H9 (cell line): ENCODE results near the gene SF1. TPM values are rescaled to one million over a fixed set of nuclear protein-coding genes. Genes with fewer than 3 reads are reported as not detected.

Experiments used
- DNase-seq: peaks from one replicate; pipeline ENCODE4 v3.0.0-alpha.2; 2017
- H2AFZ ChIP-seq: one replicate; pipeline ENCODE4 v1.6.1; 2013; ENCODE audit warnings: mild to moderate bottlenecking, low read length, control low read depth, moderate library complexity
- H2AK5ac ChIP-seq: 2 replicates; pipeline ENCODE4 v1.6.1; 2013; ENCODE audit warnings: low read length, control low read depth, mixed read lengths; ENCODE audit not compliant: insufficient read length
- H2BK120ac ChIP-seq: one replicate; pipeline ENCODE4 v1.6.1; 2013; ENCODE audit warnings: low read depth, mild to moderate bottlenecking, low read length, control low read depth, inconsistent platforms; ENCODE audit not compliant: poor library complexity, severe bottlenecking
- H2BK12ac ChIP-seq: 2 replicates; pipeline ENCODE4 v1.6.1; 2013; ENCODE audit warnings: low read length, control low read depth, mixed read lengths, low read depth; ENCODE audit not compliant: insufficient read length
- H2BK15ac ChIP-seq: 2 replicates; pipeline ENCODE4 v1.6.1; 2013; ENCODE audit warnings: low read depth, low read length, control low read depth
- H2BK20ac ChIP-seq: one replicate; pipeline ENCODE4 v1.6.1; 2013; ENCODE audit warnings: low read depth, mild to moderate bottlenecking, low read length, control low read depth, inconsistent platforms; ENCODE audit not compliant: poor library complexity, severe bottlenecking
- H2BK5ac ChIP-seq: 2 replicates; pipeline ENCODE4 v1.6.1; 2013; ENCODE audit warnings: low read length, control low read depth, mixed read lengths; ENCODE audit not compliant: insufficient read length
- H3K14ac ChIP-seq: 2 replicates; pipeline ENCODE4 v1.6.1; 2013; ENCODE audit warnings: low read length, control low read depth; ENCODE audit not compliant: insufficient read depth
- H3K18ac ChIP-seq: 2 replicates; pipeline ENCODE4 v1.6.1; 2013; ENCODE audit warnings: low read depth, mild to moderate bottlenecking, mixed read lengths, low read length, control low read depth; ENCODE audit not compliant: insufficient read length
- H3K23ac ChIP-seq: 2 replicates; pipeline ENCODE4 v1.6.1; 2013; ENCODE audit warnings: low read length, control low read depth, mixed read lengths, low read depth; ENCODE audit not compliant: insufficient read length
- H3K23me2 ChIP-seq: 2 replicates; pipeline ENCODE4 v1.6.1; 2013; ENCODE audit warnings: low read depth, mild to moderate bottlenecking, mixed read lengths, low read length, control low read depth; ENCODE audit not compliant: insufficient read length, poor library complexity, severe bottlenecking
- H3K27ac ChIP-seq: 2 replicates; pipeline ENCODE4 v1.5.1; 2013; ENCODE audit warnings: low read length, control low read depth, mixed read lengths, low read depth; ENCODE audit not compliant: insufficient read length
- H3K27me3 ChIP-seq: 2 replicates; pipeline ENCODE4 v1.6.1; 2013; ENCODE audit warnings: low read length, control low read depth, inconsistent platforms; ENCODE audit not compliant: insufficient read depth
- H3K4ac ChIP-seq: 2 replicates; pipeline ENCODE4 v1.6.1; 2013; ENCODE audit warnings: low read depth, mild to moderate bottlenecking, control low read depth, inconsistent platforms, low read length, moderate library complexity
- H3K4me1 ChIP-seq: 2 replicates; pipeline ENCODE4 v1.6.1; 2013; ENCODE audit warnings: low read length, control low read depth, inconsistent platforms; ENCODE audit not compliant: insufficient read depth
- H3K4me2 ChIP-seq: 2 replicates; pipeline ENCODE4 v1.6.1; 2013; ENCODE audit warnings: low read length, control low read depth, mixed read lengths; ENCODE audit not compliant: insufficient read length, insufficient read depth
- H3K56ac ChIP-seq: 2 replicates; pipeline ENCODE4 v1.6.1; 2013; ENCODE audit warnings: low read depth, mild to moderate bottlenecking, mixed read lengths, low read length, control low read depth; ENCODE audit not compliant: insufficient read length
- H3K79me1 ChIP-seq: 2 replicates; pipeline ENCODE4 v1.6.1; 2013; ENCODE audit warnings: low read depth, mild to moderate bottlenecking, moderate library complexity, low read length, control low read depth, inconsistent platforms; ENCODE audit not compliant: insufficient read depth, poor library complexity, severe bottlenecking
- H3K79me2 ChIP-seq: 2 replicates; pipeline ENCODE4 v1.6.1; 2013; ENCODE audit warnings: low read length, control low read depth, inconsistent platforms; ENCODE audit not compliant: insufficient read depth
- H3K9ac ChIP-seq: 2 replicates; pipeline ENCODE4 v1.6.1; 2013; ENCODE audit warnings: low read length, control low read depth, mixed read lengths; ENCODE audit not compliant: insufficient read length; ENCODE audit errors: extremely low read depth
- H3K9me3 ChIP-seq: one replicate; pipeline ENCODE4 v1.6.1; 2013; ENCODE audit warnings: low read depth, low read length, inconsistent platforms; ENCODE audit not compliant: control insufficient read depth
- H3T11ph ChIP-seq: one replicate; pipeline ENCODE4 v1.6.1; 2013; ENCODE audit warnings: mild to moderate bottlenecking, low read length, control low read depth, inconsistent platforms
- H4K20me1 ChIP-seq: one replicate; pipeline ENCODE4 v1.6.1; 2013; ENCODE audit not compliant: control insufficient read depth, insufficient read length, insufficient read depth
- H4K5ac ChIP-seq: 2 replicates; pipeline ENCODE4 v1.6.1; 2013; ENCODE audit warnings: low read depth, mild to moderate bottlenecking, mixed read lengths, low read length, control low read depth; ENCODE audit not compliant: insufficient read length
- H4K8ac ChIP-seq: replicated peaks from 2 replicates; pipeline ENCODE4 v1.6.1; 2013; ENCODE audit warnings: low read length, control low read depth, mixed read lengths, low read depth; ENCODE audit not compliant: insufficient read length
- H4K91ac ChIP-seq: 2 replicates; pipeline ENCODE4 v1.6.1; 2013; ENCODE audit warnings: low read depth, mild to moderate bottlenecking, moderate library complexity, mixed read lengths, low read length, control low read depth; ENCODE audit not compliant: insufficient read length
- H3K27ac Mint-ChIP-seq, 3 experiments: 2 replicates in 2 of 3; 3 replicates in 1 of 3; pipeline ENCODE4 v1.8.0; 2020 to 2021; ENCODE audit warnings: mixed read lengths in 3 of 3, mild to moderate bottlenecking in 1 of 3, moderate library complexity in 1 of 3
- H3K27me3 Mint-ChIP-seq: 2 replicates; pipeline ENCODE4 v1.8.0; 2021; ENCODE audit warnings: low read depth, mild to moderate bottlenecking, moderate library complexity, mixed read lengths
- H3K36me3 Mint-ChIP-seq, 3 experiments: 2 replicates in 2 of 3; 3 replicates in 1 of 3; pipeline ENCODE4 v1.8.0; 2020 to 2021; ENCODE audit warnings: low read depth in 3 of 3, mixed read lengths in 3 of 3; ENCODE audit not compliant: insufficient read depth in 1 of 3
- H3K4me1 Mint-ChIP-seq, 2 experiments: 2 replicates each; pipeline ENCODE4 v1.8.0; 2020; ENCODE audit warnings: mixed read lengths in 2 of 2
- H3K4me3 Mint-ChIP-seq, 2 experiments: 2 replicates in 1 of 2; 3 replicates in 1 of 2; pipeline ENCODE4 v1.8.0; 2020 to 2021; ENCODE audit warnings: mild to moderate bottlenecking in 2 of 2, mixed read lengths in 2 of 2, moderate library complexity in 1 of 2
- H3K9me3 Mint-ChIP-seq, 2 experiments: 2 replicates in 1 of 2; 3 replicates in 1 of 2; pipeline ENCODE4 v1.8.0; 2020; ENCODE audit warnings: mild to moderate bottlenecking in 2 of 2, mixed read lengths in 2 of 2, moderate library complexity in 1 of 2
- CTCF ChIP-seq: fragments of 200-600 bp; sonication (generic); conservative IDR thresholded peaks from 3 replicates; pipeline ENCODE4 v1.8.0; 2021; ENCODE audit warnings: antibody characterized with exemption, mild to moderate bottlenecking
- WGBS: extraction: QIAGEN DNeasy Blood & Tissue Kit; methylation state at CpG from one replicate; pipeline ENCODE4 v1.1.7; 2013; ENCODE audit warnings: missing lambda C conversion rate, low lambda C conversion rate, mixed read lengths; ENCODE audit not compliant: insufficient read length; ENCODE audit errors: extremely low coverage; 5-methylcytosine and 5-hydroxymethylcytosine counted together
- total RNA-seq: library from RNA; stranded (reverse); gene quantifications from 2 replicates; pipeline ENCODE4 v1.2.1, GENCODE V29; 2021

The SF1 gene
- total RNA-seq, 1 experiment from 2014 or later: 528 TPM

GRCh38 chr11:64731601-64732000 lies 46.7 kb downstream of the SF1 start:
- no peak for TF ChIP-seq CTCF
- no peak overlapping the region for H2BK5ac ChIP-seq
- H3K27ac ChIP-seq: no peak overlapping the region
- no peaks in the 10 kb centered on the region for H4K20me1 ChIP-seq
- H3K4me2 ChIP-seq: no peak overlapping the region
- Mint-ChIP-seq H3K4me3 (no peak overlapping the region; a peak in 1 of 5 replicates), H3K27ac (no peak overlapping the region), H3K9me3 (no peaks in the 10 kb centered on the region), H3K36me3 (peaks cover 8 to 19% (median 9%) of the 10 kb centered on the region in 3 experiments; a peak in 5 of 7 replicates), H3K27me3 (peaks cover 13% of the 10 kb centered on the region), H3K4me1 (peaks cover 20 to 33% of the 10 kb centered on the region in 2 experiments)
- no peak overlapping the region for H2BK20ac ChIP-seq
- H4K8ac ChIP-seq: no peak overlapping the region
- H2BK12ac ChIP-seq: no peak overlapping the region
- H2AFZ ChIP-seq: no peak overlapping the region
- no peak overlapping the region for H3K23ac ChIP-seq
- no peak overlapping the region for H3T11ph ChIP-seq
- no peak overlapping the region for H3K9ac ChIP-seq
- H2BK15ac ChIP-seq: no peak overlapping the region
- no peak overlapping the region for H2AK5ac ChIP-seq
- H3K79me2 ChIP-seq: no peaks in the 10 kb centered on the region
- H3K79me1 ChIP-seq: no peaks in the 10 kb centered on the region
- no peak overlapping the region for H3K18ac ChIP-seq
- peaks cover 5% of the 10 kb centered on the region; the same call in 1 of the 2 replicates for H3K4me1 ChIP-seq
- H3K4ac ChIP-seq: no peak overlapping the region
- no peaks in the 10 kb centered on the region for H3K23me2 ChIP-seq
- H4K91ac ChIP-seq: no peak overlapping the region
- no peak overlapping the region for H3K14ac ChIP-seq
- no CpG with 5 or more reads among the region's 3 CpGs for WGBS
- H3K27me3 ChIP-seq: no peaks in the 10 kb centered on the region
- H4K5ac ChIP-seq: no peak overlapping the region
- H2BK120ac ChIP-seq: no peak overlapping the region
- no peaks in the 10 kb centered on the region for H3K9me3 ChIP-seq
- no peak for DNase-seq
- no peak overlapping the region for H3K56ac ChIP-seq
